ENCODE measurements around the gene WDR20. TPM values are rescaled to one million over a fixed set of nuclear protein-coding genes. Genes with fewer than 3 reads are reported as not detected.

WDR20 gene
- total and polyA plus RNA-seq, 2 of the 4 experiments (the other 2 are of a cell fraction): 20.3 to 27.4 TPM

- POLR2A ChIA-PET (ENCODE audit: unreplicated experiment): no interaction called here
- CTCF ChIA-PET: interaction anchor here (0.7 kb wide), 1 partner anchor 130 kb away, joined by 5 read pairs; no protein-coding TSS in a partner anchor
- H2BK120ac ChIP-seq (ENCODE audit: low read depth, low read length): no peak overlapping the region
- H3K4me1 ChIP-seq (ENCODE audit: control insufficient read depth, insufficient read depth, low read length): peaks cover 17% of the 10 kb centered on the region
- H3K27me3 ChIP-seq (ENCODE audit: control insufficient read depth, insufficient read depth, low read length): no peaks in the 10 kb centered on the region
- H3K9ac ChIP-seq (ENCODE audit: low read depth, low read length): no peak overlapping the region
- peaks cover 6% of the 10 kb centered on the region; the same call in 1 of the 2 replicates for H3K9me1 ChIP-seq (ENCODE audit: insufficient read depth, low read length)
- no peak for ATAC-seq (ENCODE audit: low read depth)
- 70% methylated on average over 2 of the region's 10 CpGs; no CpG with 5 or more reads in 1 of the 2 experiments for WGBS, 2 experiments (ENCODE audit: extremely low coverage in 2 of 2, insufficient read length in 1 of 2)
- no peak overlapping the region for H3K4ac ChIP-seq (ENCODE audit: low read depth, low read length)
- H3K79me1 ChIP-seq (ENCODE audit: low read depth in 1 of 2, low read length in 2 of 2): peaks cover 6 to 7% of the 10 kb centered on the region in 2 experiments
- no peak overlapping the region for H2AFZ ChIP-seq (replicated peaks; ENCODE audit: low read length, poor library complexity)
- no peaks in the 10 kb centered on the region for H3K9me3 ChIP-seq (ENCODE audit: control insufficient read depth, insufficient read depth, low read length)
- no peak overlapping the region for H3K27ac ChIP-seq (ENCODE audit: insufficient read depth, low read length)
- DNase-seq: no peak
- no peak for TF ChIP-seq ELK1 (IDR thresholded peaks at IDR 0.05; ENCODE audit: borderline replicate concordance, low read depth, low read length)
- no peak for TF ChIP-seq CTCF (conservative IDR thresholded peaks at IDR 0.05; ENCODE audit: low read depth, low read length)
- no peak for TF ChIP-seq RCOR1 (IDR thresholded peaks at IDR 0.05; ENCODE audit: insufficient replicate concordance, low read length)
- no peak for TF ChIP-seq FOS (IDR thresholded peaks at IDR 0.05; ENCODE audit: low read depth, low read length)
- TF ChIP-seq RAD21 (IDR thresholded peaks at IDR 0.05; ENCODE audit: low read length): no peak
- no peak for TF ChIP-seq CEBPB (IDR thresholded peaks at IDR 0.05; ENCODE audit: low read depth, low read length)
- TF ChIP-seq MXI1 (IDR thresholded peaks at IDR 0.05; ENCODE audit: borderline replicate concordance, low read depth, low read length): no peak
- TF ChIP-seq USF2 (IDR thresholded peaks at IDR 0.05; ENCODE audit: low read depth, low read length): no peak
- no peak for TF ChIP-seq CHD1 (IDR thresholded peaks at IDR 0.05; ENCODE audit: low read depth, low read length)
- TF ChIP-seq MAFK (IDR thresholded peaks at IDR 0.05; ENCODE audit: low read depth, low read length): no peak
- no peak for TF ChIP-seq SMC3 (IDR thresholded peaks at IDR 0.05; ENCODE audit: low read depth, low read length)
- no peak for TF ChIP-seq POLR2A (IDR thresholded peaks at IDR 0.05; ENCODE audit: low read depth, low read length)
- no peak for TF ChIP-seq BHLHE40 (IDR thresholded peaks at IDR 0.05; ENCODE audit: low read depth, low read length)
- TF ChIP-seq RFX5 (IDR thresholded peaks at IDR 0.05; ENCODE audit: low read depth, low read length): no peak
- TF ChIP-seq MAZ (IDR thresholded peaks at IDR 0.05; ENCODE audit: borderline replicate concordance, low read depth, low read length): no peak
- TF ChIP-seq NFE2L2 (IDR thresholded peaks at IDR 0.05; ENCODE audit: low read depth, low read length): no peak
- H4K5ac ChIP-seq (ENCODE audit: low read depth, low read length): no peak overlapping the region
- dilution Hi-C loops (cut with HindIII; ENCODE audit: low sequenced_read_pairs, unreplicated experiment) (no loop called here), in situ Hi-C loops (cut with MboI; ENCODE audit: low sequenced_read_pairs) (loop anchor here (25.0 kb wide), 1 partner anchor 219 kb away; the partner anchor contains the start of genes MOK and ZNF839), intact Hi-C loops (cut with micrococcal nuclease) (no loop called here)
- H3K36me3 ChIP-seq (ENCODE audit: control insufficient read depth, insufficient read depth, low read length): no peaks in the 10 kb centered on the region
- no peak overlapping the region for H2AK9ac ChIP-seq (replicated peaks; ENCODE audit: low read depth, low read length, poor library complexity)
- no peak overlapping the region for H3K14ac ChIP-seq (replicated peaks; ENCODE audit: low read depth, low read length)
- H4K20me1 ChIP-seq (ENCODE audit: insufficient read depth, low read length): no peaks in the 10 kb centered on the region
- BruUV-seq (replicated peaks): no TSS peak
- no peak overlapping the region for H2AK5ac ChIP-seq (ENCODE audit: low read depth, low read length)
- H3K56ac ChIP-seq (ENCODE audit: extremely low read depth, insufficient read depth, low read length): no peak overlapping the region
- H3K4me3 ChIP-seq (ENCODE audit: insufficient read depth, low read depth, low read length): no peak overlapping the region
- no peak overlapping the region for H3K4me2 ChIP-seq (ENCODE audit: low read depth, low read length)
- no peak overlapping the region for H3K23ac ChIP-seq (ENCODE audit: low read depth, low read length)
- no peak overlapping the region for H4K91ac ChIP-seq (ENCODE audit: insufficient read depth, low read depth, low read length)
- no peak overlapping the region for H4K8ac ChIP-seq (ENCODE audit: low read depth in 2 of 2, low read length in 2 of 2)
- no peak overlapping the region for H2BK20ac ChIP-seq (ENCODE audit: low read depth, low read length)
- H3K18ac ChIP-seq (ENCODE audit: low read depth, low read length): no peak overlapping the region
- H2BK15ac ChIP-seq (ENCODE audit: low read depth, low read length): no peak overlapping the region
- H2BK5ac ChIP-seq (ENCODE audit: low read depth, low read length, poor library complexity, severe bottlenecking): no peak overlapping the region
Measured at GRCh38 chr14:102092806-102093205, 46.9 kb upstream of the WDR20 start.
